KBM-7 (cell line): ENCODE data around the gene ABLIM2.

Source experiments
- DNase-seq: peaks from one replicate; pipeline ENCODE4 v3.0.0-alpha.2; 2015
- in situ Hi-C: fragments of 300-500 bp; cut with MboI; formaldehyde crosslinking; loops from 2 replicates; pipeline ENCODE4 v1.14.3; 2020; ENCODE audit warnings: low sequenced_read_pairs, low pct_unique_long_range_greater_than_20kb, mixed read lengths

ABLIM2 gene

GRCh38 chr4:8067274-8067936, 91.2 kb downstream of the ABLIM2 start:
- DNase-seq: no peak
- in situ Hi-C loops: no loop called here

GRCh38 chr4:8066336-8066931, 92.2 kb downstream of the ABLIM2 start:
- DNase-seq: no peak
- in situ Hi-C loops: no loop called here

GRCh38 chr4:8063974-8064563, 94.5 kb downstream of the ABLIM2 start:
- in situ Hi-C loops: no loop called here

GRCh38 chr4:8061573-8061972, 97.0 kb downstream of the ABLIM2 start:
- in situ Hi-C loops: no loop called here
- DNase-seq: no peak

More at GRCh38 chr4:8063974-8064563, 94.5 kb downstream of the ABLIM2 start:
- no peak for DNase-seq

- DNase-seq: no peak
- in situ Hi-C loops: no loop called here
These were observed 97.5 kb downstream of the ABLIM2 start for GRCh38 chr4:8061145-8061544.

- in situ Hi-C loops: no loop called here
- no peak for DNase-seq
These were observed 98.0 kb downstream of the ABLIM2 start for GRCh38 chr4:8060632-8061031.

- in situ Hi-C loops: no loop called here
- DNase-seq: no peak
These were observed 100.6 kb downstream of the ABLIM2 start for GRCh38 chr4:8058031-8058479.

- in situ Hi-C loops: no loop called here
- DNase-seq: no peak
These were observed 103.4 kb downstream of the ABLIM2 start for GRCh38 chr4:8055206-8055605.

- DNase-seq: no peak
- in situ Hi-C loops: no loop called here
These were observed 104.7 kb downstream of the ABLIM2 start for GRCh38 chr4:8053688-8054449.

GRCh38 chr4:8052160-8052691, 106.4 kb downstream of the ABLIM2 start:
- DNase-seq: no peak
- in situ Hi-C loops: no loop called here

GRCh38 chr4:8051644-8052043, 107.0 kb downstream of the ABLIM2 start:
- DNase-seq: no peak
- in situ Hi-C loops: no loop called here

- DNase-seq: no peak
- in situ Hi-C loops: no loop called here
These were observed 107.9 kb downstream of the ABLIM2 start for GRCh38 chr4:8050555-8051206.

- in situ Hi-C loops: no loop called here
- no peak for DNase-seq
These were observed 108.4 kb downstream of the ABLIM2 start for GRCh38 chr4:8050180-8050554.

GRCh38 chr4:8048856-8049676, 109.5 kb downstream of the ABLIM2 start:
- in situ Hi-C loops: no loop called here

GRCh38 chr4:8047837-8048678, 110.6 kb downstream of the ABLIM2 start:
- no peak for DNase-seq
- in situ Hi-C loops: no loop called here

More at GRCh38 chr4:8048856-8049676, 109.5 kb downstream of the ABLIM2 start:
- no peak for DNase-seq

GRCh38 chr4:8046925-8047541, 111.6 kb downstream of the ABLIM2 start:
- DNase-seq: no peak

GRCh38 chr4:8045909-8046308, 112.7 kb downstream of the ABLIM2 start:
- in situ Hi-C loops: no loop called here

More at GRCh38 chr4:8046925-8047541, 111.6 kb downstream of the ABLIM2 start:
- in situ Hi-C loops: no loop called here

More at GRCh38 chr4:8045909-8046308, 112.7 kb downstream of the ABLIM2 start:
- no peak for DNase-seq
